ENCODE measurements around the gene ATRNL1. TPM values are rescaled to one million over a fixed set of nuclear protein-coding genes. Genes with fewer than 3 reads are reported as not detected.
"Not testable (repeated sequence)": the region's sequence is repeated elsewhere in the genome, so short reads cannot be mapped to it uniquely, and the experiment has no call there.

The ATRNL1 gene
- polyA plus RNA-seq, 3 donors, result 0.09 to 0.94 (median 0.34) TPM

DNA sequence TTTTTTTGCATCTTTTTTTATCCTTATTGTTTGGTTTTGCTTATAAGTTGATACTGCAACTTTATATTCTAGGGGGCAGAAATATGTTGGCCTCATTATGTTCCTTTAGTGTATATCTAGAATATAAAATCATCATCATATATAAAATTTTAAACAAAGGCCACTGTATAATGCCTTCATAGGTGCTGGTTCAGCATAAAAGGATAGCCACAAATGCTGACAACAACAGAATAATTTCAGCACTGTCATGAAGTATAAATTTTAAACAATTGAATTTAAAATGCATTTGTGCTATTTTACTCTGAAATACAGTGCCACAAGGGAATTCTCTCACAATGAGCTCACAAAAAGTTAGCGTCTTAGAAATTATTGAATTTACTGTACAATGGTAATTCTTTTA is 285.9 kb downstream of the ATRNL1 start:
- 68 to 90% (median 87%) methylated on average over 1 of the region's 1 CpG for WGBS, 3 donors
- no peak overlapping the region for H3K27ac ChIP-seq (ENCODE audit: low read depth, low read length)

- WGBS, 3 donors, result 74 to 82% (median 80%) methylated on average over 1 of the region's 1 CpG
- no peak overlapping the region for H3K27ac ChIP-seq (ENCODE audit: low read depth, low read length)
Observed at GRCh38 chr10:115384665-115385064, 291.5 kb downstream of the ATRNL1 start.

DNA sequence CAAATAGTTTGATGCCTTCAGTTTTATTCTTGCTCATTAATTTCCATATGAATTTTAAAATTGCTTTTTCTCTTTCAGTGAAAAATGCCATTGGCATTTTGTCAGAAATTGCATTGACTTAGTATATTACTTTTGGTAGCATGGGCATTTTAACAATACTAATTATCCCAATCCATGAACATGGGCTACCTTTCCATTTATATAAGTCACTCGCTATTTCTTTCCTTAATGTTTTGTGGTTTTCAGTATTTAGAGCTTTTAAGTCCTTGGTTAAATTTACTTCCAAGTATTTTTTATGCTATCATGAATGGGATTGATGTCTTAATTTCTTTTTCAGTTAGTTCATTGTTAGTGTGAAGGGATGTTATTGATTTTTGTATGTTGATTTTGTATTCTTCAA is 297.4 kb downstream of the ATRNL1 start:
- H3K27ac ChIP-seq (ENCODE audit: low read depth, low read length), result no peak overlapping the region
- WGBS, 3 donors, result 86 to 100% (median 93%) methylated on average over 1 of the region's 1 CpG

GRCh38 chr10:115398026-115398425 is 304.9 kb downstream of the ATRNL1 start:
- no peak overlapping the region for H3K27ac ChIP-seq (ENCODE audit: low read depth, low read length)
- WGBS, 3 donors, result 84 to 94% (median 88%) methylated on average over 2 of the region's 2 CpGs

DNA sequence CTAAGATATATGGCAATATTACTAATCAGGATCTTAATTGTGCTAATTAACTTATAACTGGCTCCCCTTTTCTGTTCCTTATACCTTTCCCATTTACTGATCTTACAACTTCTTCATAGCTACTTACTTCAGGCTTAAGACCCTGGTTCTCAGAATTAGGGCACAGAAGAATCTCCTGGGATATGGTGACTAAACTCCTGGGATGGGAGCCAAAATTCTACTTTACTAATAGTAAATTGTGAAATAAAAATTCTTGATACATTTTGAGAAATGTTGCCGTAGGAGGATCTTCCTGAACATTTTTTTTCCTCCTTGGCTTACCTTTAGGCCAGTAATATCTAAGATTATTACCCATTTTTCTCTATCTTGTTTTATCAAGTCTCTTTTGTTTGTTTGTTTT is 309.5 kb downstream of the ATRNL1 start:
- WGBS, 3 donors, result 16 to 50% (median 21%) methylated on average over 1 of the region's 1 CpG
- no peak overlapping the region for H3K27ac ChIP-seq (ENCODE audit: low read depth, low read length)

GRCh38 chr10:115405838-115406237 is 312.7 kb downstream of the ATRNL1 start:
- WGBS, 3 donors, result 85 to 91% (median 88%) methylated on average over 2 to 3 of the region's 3 CpGs
- H3K27ac ChIP-seq (ENCODE audit: low read depth, low read length), result not testable (repeated sequence)

- no peak overlapping the region for H3K27ac ChIP-seq (ENCODE audit: low read depth, low read length)
Observed at GRCh38 chr10:115409347-115409746, 316.2 kb downstream of the ATRNL1 start.

DNA sequence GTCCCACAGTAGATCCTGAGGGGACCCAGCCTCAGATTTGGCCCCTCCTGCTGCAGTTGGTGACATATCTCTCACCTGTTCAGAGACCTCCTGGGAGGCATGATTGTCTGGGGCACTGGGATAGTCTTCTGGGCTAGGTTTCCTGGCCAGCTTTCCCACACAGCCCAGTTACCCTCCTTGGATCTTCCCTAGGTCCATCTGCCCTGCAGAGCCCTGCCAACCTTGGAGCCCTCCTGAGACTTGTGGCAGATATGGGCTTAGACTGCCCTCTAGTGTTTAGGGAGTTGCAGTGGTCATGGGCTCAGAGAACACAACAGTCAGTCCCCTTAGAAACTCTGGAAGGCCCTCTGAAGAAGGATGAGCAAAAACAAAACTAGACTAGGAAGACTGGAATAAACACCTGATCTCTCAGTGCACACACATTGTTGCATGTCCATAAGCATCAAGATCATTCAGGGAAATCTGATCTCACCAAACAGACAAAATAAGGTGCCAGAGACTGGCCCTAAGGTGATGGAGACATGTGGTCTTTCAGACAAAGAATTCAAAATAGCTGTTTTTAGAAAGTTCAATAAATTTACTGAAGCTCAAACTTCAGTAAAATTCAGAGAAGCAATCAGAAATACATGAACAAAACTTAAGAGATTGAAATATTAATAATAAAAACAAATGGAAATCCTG is 324.6 kb downstream of the ATRNL1 start:
- no peak overlapping the region for H3K27ac ChIP-seq (ENCODE audit: low read depth, low read length)

- 68 to 92% (median 78%) methylated on average over 1 of the region's 1 CpG for WGBS, 3 donors
- no peak overlapping the region for H3K27ac ChIP-seq (ENCODE audit: low read depth, low read length)
Observed at GRCh38 chr10:115422624-115423023, 329.5 kb downstream of the ATRNL1 start.

- 58 to 91% (median 61%) methylated on average over 2 of the region's 2 CpGs for WGBS, 3 donors
Observed at GRCh38 chr10:115427611-115428010, 334.4 kb downstream of the ATRNL1 start.

DNA sequence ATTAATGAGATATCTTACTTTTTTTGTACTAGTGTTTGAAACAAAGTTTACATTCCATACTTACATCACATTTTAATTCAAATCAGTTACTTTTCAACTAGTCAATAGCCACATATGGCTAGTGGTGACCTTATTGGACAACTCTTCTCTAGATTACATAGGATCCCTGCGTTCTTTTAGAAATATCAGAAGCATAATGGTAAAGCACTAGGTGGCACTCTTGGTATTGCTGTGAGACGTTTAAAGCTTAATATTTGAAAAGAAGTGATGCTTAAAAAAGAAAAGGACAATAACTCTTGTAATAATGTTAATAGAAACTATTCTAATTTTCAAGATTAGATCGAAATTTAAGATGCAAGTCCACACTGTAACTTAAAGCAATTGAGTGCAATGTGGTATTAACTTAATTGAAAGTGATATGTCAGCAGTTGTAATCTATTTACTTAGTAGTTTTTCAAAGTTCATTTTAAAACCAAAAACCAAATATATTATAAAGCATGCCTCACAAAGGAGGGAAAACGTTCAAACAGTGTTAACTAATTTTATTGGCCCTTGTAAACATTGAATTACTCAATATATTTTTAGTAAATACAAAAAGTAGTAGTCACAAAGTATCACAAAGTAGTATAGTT is 339.1 kb downstream of the ATRNL1 start:
- no peak overlapping the region for H3K27ac ChIP-seq (ENCODE audit: low read depth, low read length)
- WGBS, 3 donors, result 19 to 21% (median 19%) methylated on average over 4 of the region's 4 CpGs

More at GRCh38 chr10:115427611-115428010, 334.4 kb downstream of the ATRNL1 start:
- H3K27ac ChIP-seq (ENCODE audit: low read depth, low read length), result no peak overlapping the region

DNA sequence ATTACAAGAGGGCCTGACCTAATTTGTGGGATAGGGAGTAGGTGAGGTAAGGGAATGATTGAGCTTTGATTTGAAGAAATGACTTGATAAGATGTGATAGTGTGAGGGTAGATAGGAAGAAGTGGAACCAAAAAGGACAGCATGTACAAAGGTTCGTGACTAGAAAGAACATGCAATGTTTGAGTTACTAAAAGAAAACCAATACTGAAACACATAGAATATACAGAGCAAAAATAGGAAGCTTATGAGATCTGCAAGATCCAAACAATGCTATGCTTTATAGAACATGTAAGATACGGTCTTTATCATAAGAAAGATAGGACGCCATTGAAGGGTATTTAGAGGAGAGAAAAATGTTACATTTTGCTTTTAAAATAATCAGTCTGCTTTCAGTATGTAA is 343.8 kb downstream of the ATRNL1 start:
- 76 to 89% (median 79%) methylated on average over 3 of the region's 3 CpGs for WGBS, 3 donors
- no peak overlapping the region for H3K27ac ChIP-seq (ENCODE audit: low read depth, low read length)

- no peak overlapping the region for H3K27ac ChIP-seq (ENCODE audit: low read depth, low read length)
- 63 to 72% (median 67%) methylated on average over 2 of the region's 2 CpGs for WGBS, 3 donors
Observed at GRCh38 chr10:115441907-115442545, 348.9 kb downstream of the ATRNL1 start.

DNA sequence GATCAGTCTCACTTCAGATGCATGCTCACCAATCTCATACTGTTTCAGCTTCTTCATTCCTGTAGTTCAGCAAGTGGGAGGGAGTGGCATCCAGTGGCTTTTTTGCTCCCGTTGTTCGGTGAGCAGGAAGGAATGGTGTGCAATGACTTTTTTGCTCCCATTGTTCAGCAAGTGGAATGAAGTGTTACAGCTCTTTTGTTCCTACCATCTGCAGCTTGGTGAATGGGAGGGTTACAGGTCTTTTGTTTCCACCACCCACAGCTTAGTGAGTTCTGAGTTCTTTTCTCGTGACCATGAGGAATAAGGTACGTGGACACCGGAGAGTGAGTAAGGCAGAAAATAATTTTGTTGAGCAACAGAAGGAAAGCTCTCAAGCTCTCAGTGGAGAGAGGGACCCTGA is 363.6 kb downstream of the ATRNL1 start:
- H3K27ac ChIP-seq (ENCODE audit: low read depth, low read length), result no peak overlapping the region
- WGBS, 3 donors, result 82 to 94% (median 86%) methylated on average over 5 of the region's 5 CpGs

DNA sequence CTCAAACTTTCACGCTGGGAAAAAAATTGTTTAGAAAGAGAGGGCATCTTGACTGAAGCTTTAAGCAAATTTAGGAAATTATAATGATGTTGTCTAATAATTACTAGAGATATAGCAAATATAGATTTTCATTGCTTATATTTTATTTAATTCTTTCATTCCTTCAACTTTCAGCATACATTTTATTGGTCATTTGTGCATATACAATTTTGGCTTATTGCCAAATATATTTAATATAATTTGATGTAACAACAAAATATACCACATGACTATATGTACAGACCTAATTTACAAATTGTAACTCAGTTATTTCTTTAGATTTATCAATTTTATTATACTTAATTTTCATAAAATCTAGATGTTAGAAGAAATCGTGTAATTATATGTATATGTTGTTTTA is 390.1 kb downstream of the ATRNL1 start:
- WGBS, 3 donors, result 85 to 96% (median 90%) methylated on average over 2 of the region's 2 CpGs
- no peak overlapping the region for H3K27ac ChIP-seq (ENCODE audit: low read depth, low read length)

DNA sequence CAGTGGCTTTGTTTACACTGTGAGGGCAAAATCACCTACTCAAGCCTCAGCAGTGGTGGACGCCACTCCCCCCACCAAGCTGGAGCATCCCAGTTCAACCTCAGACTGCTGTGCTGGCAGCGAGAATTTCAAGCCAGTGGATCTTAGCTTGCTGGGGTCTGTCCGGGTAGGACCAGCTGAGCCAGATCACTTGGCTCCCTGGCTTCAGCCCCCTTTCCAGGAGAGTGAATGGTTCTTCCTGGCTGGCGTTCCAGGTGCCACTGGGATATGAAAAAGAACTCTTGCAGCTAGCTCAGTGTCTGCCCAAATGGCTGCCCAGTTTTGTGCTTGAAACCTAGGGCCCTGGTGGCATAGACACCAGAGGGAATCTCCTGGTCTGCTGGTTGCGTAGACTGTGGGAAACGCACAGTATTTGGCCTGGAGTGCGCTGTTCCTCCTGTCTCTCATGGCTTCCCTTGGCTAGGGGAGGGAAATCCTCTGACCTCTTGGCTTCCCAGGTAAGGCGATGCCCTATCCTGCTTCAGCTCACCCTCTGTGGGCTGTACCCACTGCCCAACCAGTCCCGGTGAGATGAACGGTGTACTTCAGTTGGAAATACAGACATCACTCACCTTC is 398.5 kb downstream of the ATRNL1 start:
- no peak overlapping the region for H3K27ac ChIP-seq (ENCODE audit: low read depth, low read length)
- 87 to 93% (median 88%) methylated on average over 10 of the region's 10 CpGs for WGBS, 3 donors

- H3K27ac ChIP-seq (ENCODE audit: low read depth, low read length), result no peak overlapping the region
Observed at GRCh38 chr10:115503546-115503945, 410.4 kb downstream of the ATRNL1 start.

DNA sequence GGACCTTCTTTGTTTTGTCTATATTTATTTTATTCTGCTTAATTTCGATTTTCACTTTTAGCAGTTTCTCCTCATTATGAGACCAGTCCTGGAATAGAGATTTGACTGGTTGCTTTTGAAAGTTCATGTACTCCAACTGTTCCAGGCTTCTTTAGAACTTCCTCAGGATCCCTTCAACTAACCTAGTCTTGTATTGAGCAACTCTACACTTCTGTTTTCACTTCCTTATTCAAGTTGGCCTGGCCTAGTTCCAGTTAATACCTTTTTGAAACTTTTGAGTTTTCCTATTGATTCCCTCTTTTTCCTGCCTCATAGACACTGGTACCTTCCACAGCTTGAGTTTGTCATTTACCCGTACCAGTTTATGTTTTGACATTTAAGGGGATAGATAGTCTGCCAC is 421.7 kb downstream of the ATRNL1 start:
- WGBS, 3 donors, result 82 to 91% (median 84%) methylated on average over 2 of the region's 2 CpGs
- no peak overlapping the region for H3K27ac ChIP-seq (ENCODE audit: low read depth, low read length)

- H3K27ac ChIP-seq (ENCODE audit: low read depth, low read length), result no peak overlapping the region
- WGBS, 3 donors, result 83 to 87% (median 86%) methylated on average over 5 of the region's 5 CpGs
Observed at GRCh38 chr10:115525141-115525540, 432.0 kb downstream of the ATRNL1 start.

GRCh38 chr10:115527682-115528081 is 434.5 kb downstream of the ATRNL1 start:
- H3K27ac ChIP-seq (ENCODE audit: low read depth, low read length), result not testable (repeated sequence)
